WI38 (cell line): ENCODE measurements around the gene DBF4B.
"Not testable (repeated sequence)": the region's sequence is repeated elsewhere in the genome, so short reads cannot be mapped to it uniquely, and the experiment has no call there.

ENCODE experiments used
- H3K4me3 ChIP-seq: 2 replicates; pipeline ENCODE4 v1.5.1; 2011; ENCODE audit warnings: low read depth, mild to moderate bottlenecking, control low read depth, low read length
- CTCF ChIP-seq: IDR thresholded peaks from 2 replicates; pipeline ENCODE4 v1.5.1; 2012; ENCODE audit warnings: low read depth, mild to moderate bottlenecking, control low read depth, low read length

The DBF4B gene

GRCh38 chr17:44707755-44708400 is 587 bp upstream of the DBF4B start:
- no peak for TF ChIP-seq CTCF
- peak overlapping the region; percentile 83 for H3K4me3 ChIP-seq

GRCh38 chr17:44719444-44719843 is 11.0 kb downstream of the DBF4B start:
- no peak for TF ChIP-seq CTCF
- H3K4me3 ChIP-seq: no peak overlapping the region

GRCh38 chr17:44722254-44722653 is 13.8 kb downstream of the DBF4B start:
- H3K4me3 ChIP-seq: no peak overlapping the region
- TF ChIP-seq CTCF: no peak

- H3K4me3 ChIP-seq: not testable (repeated sequence)
These were observed 17.7 kb downstream of the DBF4B start for GRCh38 chr17:44726121-44726520.

GRCh38 chr17:44733753-44734152 is 25.3 kb downstream of the DBF4B start:
- H3K4me3 ChIP-seq: no peak overlapping the region
- TF ChIP-seq CTCF: no peak

GRCh38 chr17:44734272-44734671 is 25.8 kb downstream of the DBF4B start:
- TF ChIP-seq CTCF: no peak
- no peak overlapping the region for H3K4me3 ChIP-seq

GRCh38 chr17:44736551-44737240 is 28.2 kb downstream of the DBF4B start:
- no peak for TF ChIP-seq CTCF
- no peak overlapping the region for H3K4me3 ChIP-seq
